ENCODE results near the gene MAP3K12. TPM values are rescaled to one million over a fixed set of nuclear protein-coding genes. Genes with fewer than 3 reads are reported as not detected.
A peak's percentile ranks its signal among the peaks of the same experiment; 100 is the strongest.

MAP3K12 gene
- total and polyA plus RNA-seq, 2 experiments from 2014 or later, result 6.6 to 17.9 TPM

- TF ChIP-seq ETS1 (IDR thresholded peaks at IDR 0.05) (no peak), EZH2phosphoT487 (IDR thresholded peaks at IDR 0.05; ENCODE audit: unreplicated experiment) (no peak), NANOG (IDR thresholded peaks at IDR 0.05; ENCODE audit: borderline replicate concordance) (no peak), JUNB (IDR thresholded peaks at IDR 0.05; ENCODE audit: unreplicated experiment) (no peak), POLR2AphosphoS5 (IDR thresholded peaks at IDR 0.05; ENCODE audit: low read depth) (no peak), ZNF114 (CRISPR knock-in tag; IDR thresholded peaks at IDR 0.05) (no peak)
These were observed 45.2 kb downstream of the MAP3K12 start (continued) for GRCh38 chr12:53453953-53454640.

- H3K27ac Mint-ChIP-seq, result peak overlapping the region; percentile 100
- H3K4me1 Mint-ChIP-seq, result peaks cover 30% of the 10 kb centered on the region
- peaks cover 9% of the 10 kb centered on the region; the same call in 1 of the 2 replicates for H3K4me1 ChIP-seq (ENCODE audit: insufficient read depth)
- H3K36me3 ChIP-seq (ENCODE audit: insufficient read depth), result peaks cover 38% of the 10 kb centered on the region
- peak overlapping the region; percentile 77 for H3K4me3 ChIP-seq
- H3K36me3 Mint-ChIP-seq (ENCODE audit: low read depth), result peaks cover 58% of the 10 kb centered on the region
- no peaks in the 10 kb centered on the region for H3K9me2 ChIP-seq (ENCODE audit: insufficient read depth)
- H3K79me2 ChIP-seq (replicated peaks; ENCODE audit: insufficient read depth), result peaks cover 53% of the 10 kb centered on the region
- peaks cover 34% of the 10 kb centered on the region for H3F3A ChIP-seq (replicated peaks; ENCODE audit: low read depth)
- H3K27me3 Mint-ChIP-seq (ENCODE audit: insufficient read depth, low read depth, poor library complexity), result peaks cover 18% of the 10 kb centered on the region
- no peaks in the 10 kb centered on the region for H3K27me3 ChIP-seq (ENCODE audit: insufficient read depth)
- peak; percentile 86 for DNase-seq (ENCODE audit: low spot score)
- ATAC-seq, result peak; percentile 68
- peak overlapping the region; percentile 97 for H3K4me3 Mint-ChIP-seq
- peaks cover 47% of the 10 kb centered on the region for H4K20me1 ChIP-seq (replicated peaks; ENCODE audit: insufficient read depth)
- peak overlapping the region; percentile 98 for H3K27ac ChIP-seq (ENCODE audit: low read depth)
- H2AFZ ChIP-seq, result no peak overlapping the region
- TF ChIP-seq NANOG (IDR thresholded peaks at IDR 0.05; ENCODE audit: borderline replicate concordance) (no peak), ETS1 (IDR thresholded peaks at IDR 0.05) (no peak), CTCF (conservative IDR thresholded peaks at IDR 0.05; ENCODE audit: low read depth in 2 of 2) (peak; percentile 43 to 48), REST (IDR thresholded peaks at IDR 0.05; ENCODE audit: unreplicated experiment) (no peak), CREB1 (CRISPR knock-in tag; IDR thresholded peaks at IDR 0.05; ENCODE audit: low read depth) (peak; percentile 43), POLR2AphosphoS5 (IDR thresholded peaks at IDR 0.05; ENCODE audit: low read depth) (peak; percentile 29)
- H3K4me2 ChIP-seq, result peak overlapping the region; percentile 77
- H3K9me3 Mint-ChIP-seq, result no peaks in the 10 kb centered on the region
These were observed 46.8 kb downstream of the MAP3K12 start for GRCh38 chr12:53452159-53453077.

Measured in GM23338 (cell line).